Measurements from ENCODE around the gene TOB1. TPM values are rescaled to one million over a fixed set of nuclear protein-coding genes. Genes with fewer than 3 reads are reported as not detected.
A peak's percentile ranks its signal among the peaks of the same experiment; 100 is the strongest.

Gene TOB1
- total and polyA plus RNA-seq, 2 of the 4 experiments (the other 2 are of a cell fraction): 4.3 to 9.0 TPM

- H4K91ac ChIP-seq (ENCODE audit: insufficient read depth, low read depth, low read length): no peak overlapping the region
- H3K79me1 ChIP-seq (ENCODE audit: low read depth in 1 of 2, low read length in 2 of 2): no peaks in the 10 kb centered on the region
- H2AFZ ChIP-seq (replicated peaks; ENCODE audit: low read length, poor library complexity): peak overlapping the region; percentile 41
- DNase-seq: no peak
- no peak overlapping the region for H4K8ac ChIP-seq (ENCODE audit: low read depth in 2 of 2, low read length in 2 of 2)
- no peak overlapping the region for H2AK9ac ChIP-seq (replicated peaks; ENCODE audit: low read depth, low read length, poor library complexity)
- CTCF ChIA-PET: no interaction called here
- H3K23ac ChIP-seq (ENCODE audit: low read depth, low read length): no peak overlapping the region
- 86% methylated on average over 2 of the region's 12 CpGs; no CpG with 5 or more reads in 1 of the 2 experiments for WGBS, 2 experiments (ENCODE audit: extremely low coverage in 2 of 2, insufficient read length in 1 of 2)
- no peak overlapping the region for H3K56ac ChIP-seq (ENCODE audit: extremely low read depth, insufficient read depth, low read length)
- in situ Hi-C loops (cut with MboI; ENCODE audit: low sequenced_read_pairs) (no loop called here), intact Hi-C loops (cut with micrococcal nuclease) (no loop called here), dilution Hi-C loops (cut with HindIII; ENCODE audit: low sequenced_read_pairs, unreplicated experiment) (no loop called here)
- no peak overlapping the region for H4K5ac ChIP-seq (ENCODE audit: low read depth, low read length)
- H2BK120ac ChIP-seq (ENCODE audit: low read depth, low read length): no peak overlapping the region
- no peak overlapping the region for H3K27ac ChIP-seq (ENCODE audit: insufficient read depth, low read length)
- no peak overlapping the region for H3K18ac ChIP-seq (ENCODE audit: low read depth, low read length)
- H4K20me1 ChIP-seq (ENCODE audit: insufficient read depth, low read length): no peaks in the 10 kb centered on the region; the same call in 1 of the 2 replicates
- no peak overlapping the region for H2BK20ac ChIP-seq (ENCODE audit: low read depth, low read length)
- H3K36me3 ChIP-seq (ENCODE audit: control insufficient read depth, insufficient read depth, low read length): no peaks in the 10 kb centered on the region
- no peak overlapping the region for H3K14ac ChIP-seq (replicated peaks; ENCODE audit: low read depth, low read length)
- TF ChIP-seq CHD1 (IDR thresholded peaks at IDR 0.05; ENCODE audit: low read depth, low read length) (no peak), MAFK (IDR thresholded peaks at IDR 0.05; ENCODE audit: low read depth, low read length) (no peak), CTCF (conservative IDR thresholded peaks at IDR 0.05; ENCODE audit: low read depth, low read length) (no peak), USF2 (IDR thresholded peaks at IDR 0.05; ENCODE audit: low read depth, low read length) (no peak), POLR2A (IDR thresholded peaks at IDR 0.05; ENCODE audit: low read depth, low read length) (no peak), RFX5 (IDR thresholded peaks at IDR 0.05; ENCODE audit: low read depth, low read length) (no peak), RCOR1 (IDR thresholded peaks at IDR 0.05; ENCODE audit: insufficient replicate concordance, low read length) (no peak), ELK1 (IDR thresholded peaks at IDR 0.05; ENCODE audit: borderline replicate concordance, low read depth, low read length) (no peak), SMC3 (IDR thresholded peaks at IDR 0.05; ENCODE audit: low read depth, low read length) (no peak), MAZ (IDR thresholded peaks at IDR 0.05; ENCODE audit: borderline replicate concordance, low read depth, low read length) (no peak), CEBPB (IDR thresholded peaks at IDR 0.05; ENCODE audit: low read depth, low read length) (no peak), MXI1 (IDR thresholded peaks at IDR 0.05; ENCODE audit: borderline replicate concordance, low read depth, low read length) (no peak), BHLHE40 (IDR thresholded peaks at IDR 0.05; ENCODE audit: low read depth, low read length) (no peak), RAD21 (IDR thresholded peaks at IDR 0.05; ENCODE audit: low read length) (no peak)
- H3K4me3 ChIP-seq (ENCODE audit: insufficient read depth, low read depth, low read length): no peak overlapping the region
- no peak overlapping the region for H2AK5ac ChIP-seq (ENCODE audit: low read depth, low read length)
- peaks cover 10% of the 10 kb centered on the region; the same call in 1 of the 2 replicates for H3K27me3 ChIP-seq (ENCODE audit: control insufficient read depth, insufficient read depth, low read length)
- H3K9me3 ChIP-seq (ENCODE audit: control insufficient read depth, insufficient read depth, low read length): no peaks in the 10 kb centered on the region
- no peak overlapping the region for H3K4ac ChIP-seq (ENCODE audit: low read depth, low read length)
- no TSS peak for BruUV-seq (replicated peaks)
- no peak overlapping the region for H2BK15ac ChIP-seq (ENCODE audit: low read depth, low read length)
- H3K9ac ChIP-seq (ENCODE audit: low read depth, low read length): no peak overlapping the region
- peaks cover 4% of the 10 kb centered on the region; the same call in 1 of the 2 replicates for H3K4me1 ChIP-seq (ENCODE audit: control insufficient read depth, insufficient read depth, low read length)
- H3K4me2 ChIP-seq (ENCODE audit: low read depth, low read length): no peak overlapping the region
- POLR2A ChIA-PET (ENCODE audit: unreplicated experiment): no interaction called here
- ATAC-seq (ENCODE audit: low read depth): no peak
- no peaks in the 10 kb centered on the region for H3K9me1 ChIP-seq (ENCODE audit: insufficient read depth, low read length)
- no peak overlapping the region for H2BK5ac ChIP-seq (ENCODE audit: low read depth, low read length, poor library complexity, severe bottlenecking)
Observed at GRCh38 chr17:50832267-50832863, 33.8 kb downstream of the TOB1 start.
